Stomach (tissue), 9 donors: Measurements from ENCODE around the gene MRM1. TPM values are rescaled to one million over a fixed set of nuclear protein-coding genes. Genes with fewer than 3 reads are reported as not detected.
A peak's percentile ranks its signal among the peaks of the same experiment; 100 is the strongest.

Experiments
- DNase-seq, 2 donors: peaks; one replicate each; pipeline versions ENCODE4 v3.0.0 to v3.0.0-alpha.2; 2013 to 2019
- H3K27ac ChIP-seq, 5 donors: fragments of 200-600 bp in 4 of 5; sonication (generic) in 4 of 5; one replicate each; pipeline ENCODE4 v1.5.1; 2013 to 2019; ENCODE audit warnings: mild to moderate bottlenecking in 1 of 5, moderate library complexity in 1 of 5
- H3K27me3 ChIP-seq, 3 donors: fragments of 200-600 bp; sonication (generic); one replicate each; pipeline ENCODE4 v1.5.1; 2017 to 2019; ENCODE audit warnings: mixed run types in 1 of 3
- H3K36me3 ChIP-seq, 4 donors: fragments of 200-600 bp; sonication (generic); 1 replicate in 3 of 4; 2 replicates in 1 of 4; pipeline ENCODE4 v1.5.1; 2016 to 2019
- H3K4me1 ChIP-seq, 4 donors: fragments of 200-600 bp; sonication (generic); one replicate each; pipeline ENCODE4 v1.5.1; 2016 to 2019
- H3K4me3 ChIP-seq, 4 donors: fragments of 200-600 bp; sonication (generic) in 3 of 4; one replicate each; pipeline ENCODE4 v1.5.1; 2016 to 2019; ENCODE audit warnings: mild to moderate bottlenecking in 1 of 4
- H3K9me3 ChIP-seq, 4 donors: fragments of 200-600 bp; sonication (generic); one replicate each; pipeline ENCODE4 v1.5.1; 2016 to 2019
- EP300 ChIP-seq: sonication (generic); formaldehyde crosslinking; IDR thresholded peaks from one replicate; pipeline ENCODE4 v1.6.1; 2017; ENCODE audit warnings: antibody characterized with exemption
- POLR2A ChIP-seq, 4 donors: fragments of 450-650 bp; IDR thresholded peaks; one replicate each; pipeline ENCODE4 v1.6.1; 2016; ENCODE audit warnings: antibody characterized with exemption in 4 of 4, control low read depth in 2 of 4, mild to moderate bottlenecking in 1 of 4, moderate library complexity in 1 of 4
- POLR2AphosphoS5 ChIP-seq, 3 donors: sonication (generic); formaldehyde crosslinking; IDR thresholded peaks; one replicate each; pipeline ENCODE4 v1.6.1; 2016; ENCODE audit warnings: antibody characterized with exemption in 3 of 3
- WGBS, 5 donors: extraction: QIAGEN DNeasy Blood & Tissue Kit in 3 of 5; methylation state at CpG; one replicate each; pipeline versions ENCODE4 v1.1.5 to v1.1.7; 2013 to 2018; 5-methylcytosine and 5-hydroxymethylcytosine counted together
- intact Hi-C: fragments of 100-400 bp; cut with DNase I; formaldehyde crosslinking; loops from one replicate; pipeline ENCODE4 v1.15.1; 2023; ENCODE audit warnings: low total_unique reads
- polyA plus RNA-seq, 3 donors: library from polyadenylated mRNA; stranded (reverse); fragments of 200-250 nt; gene quantifications; one replicate each; pipeline ENCODE4 v1.2.3, GENCODE V29; 2013
- total RNA-seq, 5 donors: library from RNA; depleted of rRNA; stranded (reverse); fragments of >200 nt; gene quantifications; one replicate each; pipeline versions ENCODE4 v1.1.0 to v1.2.3, GENCODE V29; 2014 to 2016
- TF ChIP-seq, protein P1 (sequence below), 7 experiments: fragments of 450-650 bp in 4 of 7; fragments of 200-600 bp in 3 of 7; sonication (generic) in 3 of 7; IDR thresholded peaks; one replicate each; pipeline ENCODE4 v1.5.1; 2016 to 2019; ENCODE audit warnings: antibody characterized with exemption in 7 of 7, control low read depth in 2 of 7, mild to moderate bottlenecking in 1 of 7
- donor health status: healthy with polysubstance abuse.
- donor health status: Bipolar disorder and iron deficiency.
- donor health status: healthy.

Gene MRM1
- total and polyA plus RNA-seq, 8 donors = 1.8 to 38.5 (median 7.8) TPM; not detected in 1

DNA sequence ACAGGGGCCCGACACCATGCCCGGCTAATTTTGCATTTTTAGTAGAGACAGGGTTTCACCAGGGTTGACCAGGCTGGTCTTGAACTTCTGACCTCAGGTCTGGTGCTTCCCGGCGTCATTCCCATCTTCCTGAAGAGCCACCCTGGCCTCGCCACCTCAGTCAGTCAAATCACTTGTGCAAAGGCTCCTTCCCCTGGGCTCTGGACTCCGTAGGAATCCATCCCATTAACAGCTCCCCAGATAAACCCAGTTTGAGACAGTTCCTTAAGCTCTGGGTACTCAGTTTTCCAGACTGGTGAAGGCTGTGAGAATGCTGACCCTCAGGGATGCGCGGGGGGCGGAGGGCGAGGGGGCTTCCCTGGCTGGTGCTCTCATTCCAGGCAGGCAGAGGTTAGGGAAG lies 39.5 kb downstream of the MRM1 start:
- intact Hi-C loops = no loop called here
- 46 to 53% (median 51%) methylated on average over 10 of the region's 10 CpGs for WGBS, 5 donors

DNA sequence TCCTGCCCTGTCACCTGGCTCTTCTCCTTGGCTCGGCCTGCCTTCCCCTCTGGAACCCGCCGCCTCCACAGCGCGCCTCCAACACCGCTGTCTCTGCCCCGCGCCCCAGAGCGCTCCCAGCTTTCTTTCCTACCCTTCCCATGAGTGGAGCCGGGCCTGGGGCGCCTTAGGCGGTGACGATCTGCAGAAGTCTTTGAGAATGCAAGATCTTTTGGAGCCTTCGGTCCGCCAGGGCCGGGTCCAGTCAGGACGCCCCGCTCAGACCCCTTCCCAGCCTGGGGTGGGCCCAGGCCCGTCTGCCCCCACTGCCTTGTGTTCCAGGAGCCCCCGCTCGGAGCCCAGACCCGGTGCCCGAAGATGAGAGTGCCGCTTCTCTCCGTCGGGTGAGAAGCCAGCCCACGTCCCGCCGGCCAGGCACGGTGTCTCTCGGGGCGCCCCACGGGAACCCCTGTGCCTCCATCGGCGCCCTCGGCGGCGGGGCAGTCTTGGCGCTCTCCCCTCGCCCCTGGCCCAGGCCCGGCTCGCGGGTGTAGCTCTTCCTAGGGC lies 40.0 kb downstream of the MRM1 start:
- Histone ChIP-seq H3K4me3 (peak overlapping the region; percentile 33 to 43 (median 35)), H3K27me3 (peaks cover 13 to 99% (median 63%) of the 10 kb centered on the region in 3 donors)

More for the DNA sequence above, 39.5 kb downstream of the MRM1 start:
- peaks cover 12 to 20% (median 16%) of the 10 kb centered on the region in 4 donors for H3K4me1 ChIP-seq
- DNase-seq = no peak
- H3K27me3 ChIP-seq = peaks cover 13 to 97% (median 57%) of the 10 kb centered on the region in 3 donors
- TF ChIP-seq EP300 (no peak), POLR2A (IDR thresholded peaks at IDR 0.05) (no peak), POLR2AphosphoS5 (IDR thresholded peaks at IDR 0.05) (no peak)
- TF ChIP-seq, protein P1, sequence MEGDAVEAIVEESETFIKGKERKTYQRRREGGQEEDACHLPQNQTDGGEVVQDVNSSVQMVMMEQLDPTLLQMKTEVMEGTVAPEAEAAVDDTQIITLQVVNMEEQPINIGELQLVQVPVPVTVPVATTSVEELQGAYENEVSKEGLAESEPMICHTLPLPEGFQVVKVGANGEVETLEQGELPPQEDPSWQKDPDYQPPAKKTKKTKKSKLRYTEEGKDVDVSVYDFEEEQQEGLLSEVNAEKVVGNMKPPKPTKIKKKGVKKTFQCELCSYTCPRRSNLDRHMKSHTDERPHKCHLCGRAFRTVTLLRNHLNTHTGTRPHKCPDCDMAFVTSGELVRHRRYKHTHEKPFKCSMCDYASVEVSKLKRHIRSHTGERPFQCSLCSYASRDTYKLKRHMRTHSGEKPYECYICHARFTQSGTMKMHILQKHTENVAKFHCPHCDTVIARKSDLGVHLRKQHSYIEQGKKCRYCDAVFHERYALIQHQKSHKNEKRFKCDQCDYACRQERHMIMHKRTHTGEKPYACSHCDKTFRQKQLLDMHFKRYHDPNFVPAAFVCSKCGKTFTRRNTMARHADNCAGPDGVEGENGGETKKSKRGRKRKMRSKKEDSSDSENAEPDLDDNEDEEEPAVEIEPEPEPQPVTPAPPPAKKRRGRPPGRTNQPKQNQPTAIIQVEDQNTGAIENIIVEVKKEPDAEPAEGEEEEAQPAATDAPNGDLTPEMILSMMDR (IDR thresholded peaks at IDR 0.05) = no peak
- H3K27ac ChIP-seq = no peak overlapping the region
- no peak overlapping the region for H3K4me3 ChIP-seq
- no peaks in the 10 kb centered on the region for H3K36me3 ChIP-seq
- no peaks in the 10 kb centered on the region for H3K9me3 ChIP-seq

DNA sequence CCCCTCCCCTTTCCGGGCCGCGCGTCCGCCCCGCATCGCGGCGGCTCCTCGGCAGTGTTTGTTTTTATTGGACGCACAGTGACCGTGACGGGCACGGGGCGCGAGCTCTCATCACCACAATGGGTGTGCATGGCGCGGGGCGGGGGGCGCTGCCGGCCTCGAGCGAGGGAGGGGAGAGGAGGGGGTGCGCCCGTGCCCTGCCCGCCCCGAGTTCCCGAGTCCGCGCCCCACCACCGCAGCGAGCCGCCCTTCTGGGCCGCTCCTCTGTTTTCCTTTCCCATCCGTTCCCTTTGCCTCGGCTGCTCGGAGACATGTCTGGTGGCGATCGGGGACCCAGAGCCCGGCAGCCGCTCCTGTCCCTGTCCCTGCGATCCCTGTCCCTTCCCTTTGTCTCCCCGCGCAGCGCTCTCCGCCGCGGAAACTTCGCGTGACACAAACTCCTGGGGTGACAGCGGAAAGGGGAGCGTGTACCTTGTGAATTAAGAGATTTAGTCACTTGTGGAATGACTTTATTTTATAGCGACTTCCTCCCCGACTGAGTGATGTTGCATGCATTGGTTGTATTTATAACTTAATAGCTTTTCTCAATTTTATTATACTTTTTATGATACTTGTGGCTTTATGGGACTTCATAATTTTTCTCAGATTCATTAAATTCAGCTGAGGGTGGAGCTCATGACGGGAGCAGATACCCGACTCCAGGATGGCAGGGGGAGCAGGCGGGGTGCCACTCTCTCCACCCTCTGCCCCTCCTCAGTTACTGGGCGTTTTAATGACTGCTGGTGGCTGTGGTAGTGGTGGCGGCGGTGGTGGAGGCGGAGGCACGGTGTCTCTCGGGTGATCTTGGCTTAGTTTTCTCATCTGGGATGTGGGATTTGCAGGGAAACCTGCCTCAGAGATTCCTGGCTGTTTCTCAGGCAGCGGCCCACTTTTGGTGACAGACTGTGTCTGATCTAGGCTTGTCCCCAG lies 40.8 kb downstream of the MRM1 start:
- DNase-seq = peak in 1 of 2 donors; percentile 35
- Histone ChIP-seq H3K36me3 (no peaks in the 10 kb centered on the region), H3K27ac (no peak overlapping the region), H3K9me3 (no peaks in the 10 kb centered on the region), H3K27me3 (peaks cover 13 to 98% (median 66%) of the 10 kb centered on the region in 3 donors), H3K4me1 (peaks cover 12 to 20% (median 16%) of the 10 kb centered on the region in 4 donors), H3K4me3 (peak overlapping the region; percentile 33 to 43 (median 35))
- TF ChIP-seq EP300 (no peak), POLR2AphosphoS5 (IDR thresholded peaks at IDR 0.05) (no peak), POLR2A (IDR thresholded peaks at IDR 0.05) (no peak)
- TF ChIP-seq, protein P1 (IDR thresholded peaks at IDR 0.05) = no peak
- WGBS, 5 donors = 3 to 11% (median 5%) methylated on average over 38 to 63 of the region's 64 CpGs
- intact Hi-C loops = no loop called here

More for the DNA sequence above, 40.0 kb downstream of the MRM1 start:
- WGBS, 5 donors = 2 to 7% (median 4%) methylated on average over 30 to 43 of the region's 43 CpGs
- no peak overlapping the region for H3K27ac ChIP-seq
- DNase-seq = no peak
- TF ChIP-seq POLR2A (IDR thresholded peaks at IDR 0.05) (no peak), EP300 (no peak), POLR2AphosphoS5 (IDR thresholded peaks at IDR 0.05) (no peak)
- TF ChIP-seq, protein P1 (IDR thresholded peaks at IDR 0.05) = no peak
- no peaks in the 10 kb centered on the region for H3K36me3 ChIP-seq
- no peaks in the 10 kb centered on the region for H3K9me3 ChIP-seq
- H3K4me1 ChIP-seq = peaks cover 12 to 20% (median 16%) of the 10 kb centered on the region in 4 donors
- intact Hi-C loops = no loop called here

DNA sequence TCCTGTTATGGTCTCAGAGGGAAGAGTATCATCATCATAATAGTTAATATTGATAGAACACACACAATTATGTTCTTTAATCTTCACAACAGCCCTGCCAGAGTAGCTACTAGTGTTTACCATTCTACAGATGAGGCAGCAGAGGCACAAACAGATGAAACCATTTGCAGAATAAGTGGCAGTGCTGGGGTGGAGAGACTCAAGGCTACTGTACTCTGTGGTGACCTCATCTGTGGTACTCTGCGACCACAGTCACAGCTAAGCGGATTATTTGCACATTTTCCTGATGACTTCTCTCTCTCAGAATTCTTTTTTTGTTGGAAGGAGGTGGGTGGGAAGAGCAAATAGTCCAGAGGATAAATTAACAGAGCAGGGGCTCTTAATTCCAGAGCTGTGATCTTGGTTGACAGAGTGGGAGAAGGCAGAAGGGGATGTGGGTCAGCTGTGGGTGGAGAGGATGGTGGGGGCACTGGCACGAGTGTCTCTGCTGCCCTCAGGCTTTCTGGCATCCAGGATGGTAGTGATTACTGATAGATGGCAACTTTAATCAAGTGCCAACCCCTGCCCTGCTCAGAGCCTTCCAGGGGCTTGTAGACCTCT lies 41.8 kb downstream of the MRM1 start:
- TF ChIP-seq, protein P1 (IDR thresholded peaks at IDR 0.05) = no peak
- TF ChIP-seq POLR2A (IDR thresholded peaks at IDR 0.05) = no peak
- no peak for TF ChIP-seq POLR2AphosphoS5 (IDR thresholded peaks at IDR 0.05)
- TF ChIP-seq EP300 = no peak
- intact Hi-C loops = no loop called here
- Histone ChIP-seq H3K27me3 (peaks cover 13 to 99% (median 71%) of the 10 kb centered on the region in 3 donors), H3K4me1 (peaks cover 12 to 20% (median 16%) of the 10 kb centered on the region in 4 donors), H3K9me3 (no peaks in the 10 kb centered on the region), H3K27ac (no peak overlapping the region), H3K4me3 (no peak overlapping the region), H3K36me3 (no peaks in the 10 kb centered on the region)
- WGBS, 5 donors = 38 to 67% (median 59%) methylated on average over 3 of the region's 3 CpGs
- DNase-seq = no peak
